Measurements from ENCODE around the gene BBS4.

BBS4 gene

GRCh38 chr15:72786242-72786641, 100.2 kb downstream of the BBS4 start:
- no peak overlapping the region for H3K4me3 ChIP-seq (ENCODE audit: control insufficient read depth, low read depth, low read length)
- DNase-seq (ENCODE audit: low read depth) = no peak
- no peak for TF ChIP-seq CTCF (conservative IDR thresholded peaks at IDR 0.05; ENCODE audit: control insufficient read depth, insufficient read depth, low read depth, low read length)

DNA sequence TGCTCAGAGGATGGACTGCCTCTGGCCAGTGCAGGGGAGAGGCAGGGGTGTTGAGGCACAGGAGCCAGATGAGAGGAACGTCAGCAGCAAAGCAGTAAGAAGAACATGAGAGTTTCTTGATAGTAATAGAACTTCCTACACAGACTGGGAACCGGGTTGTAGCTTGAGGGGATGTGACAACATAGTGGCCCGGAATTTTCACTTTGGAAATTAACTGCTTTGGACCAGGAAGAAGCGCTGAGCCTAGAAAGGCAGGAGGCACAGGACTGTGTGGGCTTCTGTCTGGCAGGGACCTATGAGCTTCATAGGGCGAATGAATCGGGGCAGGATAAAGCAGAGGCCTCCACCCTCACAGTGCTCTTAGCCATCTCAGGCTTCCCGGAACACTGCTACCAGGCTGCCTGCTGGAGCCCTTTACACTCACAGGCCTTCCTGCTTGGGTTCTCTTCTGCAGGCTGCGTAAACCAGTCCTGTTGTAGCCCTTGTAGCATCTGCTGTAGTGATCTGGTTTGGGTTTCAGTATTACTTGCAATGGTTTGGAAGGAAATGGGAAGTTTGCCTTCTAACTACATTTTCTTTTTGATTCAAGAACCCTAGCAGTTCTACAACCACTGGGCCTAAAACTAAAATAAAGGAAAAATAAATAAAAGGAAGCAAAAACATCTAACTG, 100.8 kb downstream of the BBS4 start:
- TF ChIP-seq CTCF (conservative IDR thresholded peaks at IDR 0.05; ENCODE audit: control insufficient read depth, insufficient read depth, low read depth, low read length) = no peak
- no peak for DNase-seq (ENCODE audit: low read depth)
- H3K4me3 ChIP-seq (ENCODE audit: control insufficient read depth, low read depth, low read length) = no peak overlapping the region

GRCh38 chr15:72787526-72787925, 101.5 kb downstream of the BBS4 start:
- no peak for TF ChIP-seq CTCF (conservative IDR thresholded peaks at IDR 0.05; ENCODE audit: control insufficient read depth, insufficient read depth, low read depth, low read length)
- no peak for DNase-seq (ENCODE audit: low read depth)
- no peak overlapping the region for H3K4me3 ChIP-seq (ENCODE audit: control insufficient read depth, low read depth, low read length)

All from fibroblast of mammary gland (primary cell).